Aorta (tissue), 5 donors: ENCODE measurements around the gene GALNT15. TPM values are rescaled to one million over a fixed set of nuclear protein-coding genes. Genes with fewer than 3 reads are reported as not detected.

Source experiments
- ATAC-seq: fragments of 200-7000 bp; cut with Tn5 transposase; one replicate; pipeline ENCODE4 v1.9.1; 2022; ENCODE audit warnings: moderate library complexity; ENCODE audit not compliant: low FRiP score
- DNase-seq, 2 donors: peaks; one replicate each; pipeline ENCODE4 v3.0.0-alpha.2; 2020
- H3K27ac ChIP-seq, 2 donors: one replicate each; pipeline ENCODE4 v1.5.1; 2013; ENCODE audit warnings: low read length in 2 of 2, mild to moderate bottlenecking in 2 of 2, moderate library complexity in 2 of 2, control low read depth in 1 of 2, inconsistent platforms in 1 of 2, low read depth in 1 of 2
- H3K27me3 ChIP-seq, 2 donors: one replicate each; pipeline ENCODE4 v1.6.1; 2013; ENCODE audit warnings: control low read depth in 1 of 2, low read length in 1 of 2, mild to moderate bottlenecking in 1 of 2, moderate library complexity in 1 of 2; ENCODE audit not compliant: insufficient read depth in 2 of 2, control insufficient read depth in 1 of 2
- H3K36me3 ChIP-seq, 2 donors: one replicate each; pipeline ENCODE4 v1.6.1; 2013; ENCODE audit warnings: control low read depth in 1 of 2, low read length in 1 of 2, mild to moderate bottlenecking in 1 of 2; ENCODE audit not compliant: insufficient read depth in 2 of 2, control insufficient read depth in 1 of 2
- H3K4me1 ChIP-seq, 2 donors: one replicate each; pipeline ENCODE4 v1.6.1; 2013; ENCODE audit warnings: low read length in 2 of 2, control low read depth in 1 of 2, mild to moderate bottlenecking in 1 of 2, moderate library complexity in 1 of 2; ENCODE audit not compliant: insufficient read depth in 2 of 2, control insufficient read depth in 1 of 2
- H3K4me3 ChIP-seq, 2 donors: one replicate each; pipeline ENCODE4 v1.5.1; 2013; ENCODE audit warnings: low read length in 2 of 2, control low read depth in 1 of 2, mild to moderate bottlenecking in 1 of 2
- H3K9me3 ChIP-seq: one replicate; pipeline ENCODE4 v1.6.1; 2013; ENCODE audit warnings: mild to moderate bottlenecking, low read length; ENCODE audit not compliant: control insufficient read depth
- WGBS, 2 donors: extraction: QIAGEN DNeasy Blood & Tissue Kit; methylation state at CpG; one replicate each; pipeline ENCODE4 v1.1.7; 2013; 5-methylcytosine and 5-hydroxymethylcytosine counted together
- intact Hi-C, 2 donors: fragments of 100-400 bp; cut with DNase I; formaldehyde crosslinking; loops; one replicate each; pipeline versions ENCODE4 v1.14.2 to v1.15.0; 2022
- polyA plus RNA-seq, 2 donors: library from polyadenylated mRNA; stranded (reverse); fragments of 200-250 nt; gene quantifications; one replicate each; pipeline ENCODE4 v1.2.3, GENCODE V29; 2013
- total RNA-seq, 2 donors: library from RNA; stranded (reverse); fragmentation: NEBNext Ultra II Directional; extraction: Animal tissue kit (Norgen Biotek cat#: 25700); gene quantifications; one replicate each; pipeline ENCODE4 v1.2.1, GENCODE V29; 2021
- donor health status: healthy with polysubstance abuse.
- donor health status: Bipolar disorder and iron deficiency.
- donor health status: DM: no; HTN: no; CAD: no.
- donor health status: DM: no; HTN: no; CAD: no.
- donor health status: DM: yes; HTN: yes; CAD: no.

Gene GALNT15
- total and polyA plus RNA-seq, 4 donors, result 12.5 to 113 (median 45.1) TPM

GRCh38 chr3:16252988-16253387, 78.5 kb downstream of the GALNT15 start:
- no peaks in the 10 kb centered on the region for H3K27me3 ChIP-seq
- WGBS, 2 donors, result 45 to 52% methylated on average over 2 of the region's 2 CpGs
- ATAC-seq (no peak), DNase-seq (no peak)
- H3K36me3 ChIP-seq, result no peaks in the 10 kb centered on the region
- no peak overlapping the region for H3K4me3 ChIP-seq
- no peaks in the 10 kb centered on the region for H3K9me3 ChIP-seq
- intact Hi-C loops, result no loop called here
- no peaks in the 10 kb centered on the region for H3K4me1 ChIP-seq
- H3K27ac ChIP-seq, result no peak overlapping the region

GRCh38 chr3:16253601-16254000, 79.1 kb downstream of the GALNT15 start:
- Histone ChIP-seq H3K9me3 (no peaks in the 10 kb centered on the region), H3K4me3 (no peak overlapping the region), H3K36me3 (no peaks in the 10 kb centered on the region), H3K4me1 (no peaks in the 10 kb centered on the region), H3K27ac (no peak overlapping the region), H3K27me3 (no peaks in the 10 kb centered on the region)
- peak; percentile 86 for ATAC-seq
- intact Hi-C loops, result no loop called here
- peak in 1 of 2 donors; percentile 73 for DNase-seq
- 49 to 58% methylated on average over 7 of the region's 7 CpGs for WGBS, 2 donors

GRCh38 chr3:16254916-16255315, 80.4 kb downstream of the GALNT15 start:
- no peaks in the 10 kb centered on the region for H3K9me3 ChIP-seq
- 84% methylated on average over 5 of the region's 5 CpGs for WGBS, 2 donors
- H3K27ac ChIP-seq, result no peak overlapping the region
- no peak overlapping the region for H3K4me3 ChIP-seq
- H3K4me1 ChIP-seq, result no peaks in the 10 kb centered on the region
- no peaks in the 10 kb centered on the region for H3K36me3 ChIP-seq
- intact Hi-C loops, result no loop called here
- no peaks in the 10 kb centered on the region for H3K27me3 ChIP-seq
- DNase-seq (no peak), ATAC-seq (no peak)

GRCh38 chr3:16255326-16255725, 80.8 kb downstream of the GALNT15 start:
- WGBS, 2 donors, result 76 to 85% methylated on average over 3 of the region's 3 CpGs

GRCh38 chr3:16255726-16256125, 81.2 kb downstream of the GALNT15 start:
- DNase-seq, result no peak
- Histone ChIP-seq H3K4me3 (no peak overlapping the region), H3K9me3 (no peaks in the 10 kb centered on the region), H3K4me1 (no peaks in the 10 kb centered on the region), H3K27ac (no peak overlapping the region), H3K27me3 (no peaks in the 10 kb centered on the region), H3K36me3 (no peaks in the 10 kb centered on the region)
- intact Hi-C loops, result no loop called here
- no peak for ATAC-seq
- 90 to 92% methylated on average over 5 of the region's 5 CpGs for WGBS, 2 donors

More at GRCh38 chr3:16255326-16255725, 80.8 kb downstream of the GALNT15 start:
- no peaks in the 10 kb centered on the region for H3K9me3 ChIP-seq
- intact Hi-C loops, result no loop called here
- DNase-seq (no peak), ATAC-seq (no peak)
- H3K36me3 ChIP-seq, result no peaks in the 10 kb centered on the region
- no peak overlapping the region for H3K27ac ChIP-seq
- no peaks in the 10 kb centered on the region for H3K4me1 ChIP-seq
- no peaks in the 10 kb centered on the region for H3K27me3 ChIP-seq
- H3K4me3 ChIP-seq, result no peak overlapping the region

GRCh38 chr3:16257309-16257708, 82.8 kb downstream of the GALNT15 start:
- no peaks in the 10 kb centered on the region for H3K27me3 ChIP-seq
- 86 to 91% methylated on average over 2 of the region's 2 CpGs for WGBS, 2 donors
- no peak overlapping the region for H3K4me3 ChIP-seq
- H3K27ac ChIP-seq, result no peak overlapping the region
- no peaks in the 10 kb centered on the region for H3K9me3 ChIP-seq
- ATAC-seq (no peak), DNase-seq (no peak)
- intact Hi-C loops, result no loop called here
- H3K4me1 ChIP-seq, result no peaks in the 10 kb centered on the region
- no peaks in the 10 kb centered on the region for H3K36me3 ChIP-seq

- Histone ChIP-seq H3K27ac (no peak overlapping the region), H3K27me3 (no peaks in the 10 kb centered on the region), H3K36me3 (no peaks in the 10 kb centered on the region), H3K4me3 (no peak overlapping the region), H3K9me3 (no peaks in the 10 kb centered on the region), H3K4me1 (peaks cover 0 to 3% of the 10 kb centered on the region in 2 donors)
- no peak for ATAC-seq
- no peak for DNase-seq
- 38 to 40% methylated on average over 5 of the region's 5 CpGs for WGBS, 2 donors
- intact Hi-C loops, result no loop called here
Measured at GRCh38 chr3:16258177-16258576, 83.7 kb downstream of the GALNT15 start.

- DNase-seq (no peak), ATAC-seq (no peak)
- Histone ChIP-seq H3K9me3 (no peaks in the 10 kb centered on the region), H3K4me1 (peaks cover 0 to 3% of the 10 kb centered on the region in 2 donors), H3K27me3 (no peaks in the 10 kb centered on the region), H3K36me3 (no peaks in the 10 kb centered on the region), H3K27ac (no peak overlapping the region), H3K4me3 (no peak overlapping the region)
- WGBS, 2 donors, result 78 to 80% methylated on average over 1 of the region's 1 CpG
- intact Hi-C loops, result no loop called here
Measured at GRCh38 chr3:16258866-16259265, 84.4 kb downstream of the GALNT15 start.

- DNase-seq (no peak), ATAC-seq (no peak)
- H3K27ac ChIP-seq, result no peak overlapping the region
- 75 to 82% methylated on average over 1 of the region's 1 CpG for WGBS, 2 donors
- intact Hi-C loops, result no loop called here
- no peaks in the 10 kb centered on the region for H3K27me3 ChIP-seq
- H3K4me1 ChIP-seq, result peaks cover 0 to 3% of the 10 kb centered on the region in 2 donors
- H3K36me3 ChIP-seq, result no peaks in the 10 kb centered on the region
- no peaks in the 10 kb centered on the region for H3K9me3 ChIP-seq
- no peak overlapping the region for H3K4me3 ChIP-seq
Measured at GRCh38 chr3:16260046-16260445, 85.6 kb downstream of the GALNT15 start.
